HepG2 (cell line): Measurements from ENCODE around the gene OR8S1. TPM values are rescaled to one million over a fixed set of nuclear protein-coding genes. Genes with fewer than 3 reads are reported as not detected.

ENCODE experiments used
- ATAC-seq: fragments of 200-7000 bp; cut with Tn5 transposase; 3 replicates; pipeline ENCODE4 v1.9.1; 2020; ENCODE audit warnings: mild to moderate bottlenecking, moderate library complexity
- Bru-seq: library from RNA; stranded (reverse); fragments of 400-500 nt; gene quantifications from one replicate; lab custom pipeline; 2021; lab: Mats Ljungman, UMichigan
- BruChase-seq, 2 experiments: library from RNA; stranded (reverse); fragments of 400-500 nt; gene quantifications; one replicate each; lab custom pipeline; 2021; lab: Mats Ljungman, UMichigan
- BruUV-seq: library from RNA; stranded (reverse); fragments of 400-500 nt; replicated peaks from 2 replicates; lab custom pipeline; 2021; lab: Mats Ljungman, UMichigan
- CTCF ChIA-PET: fragments of 300-600 bp; formaldehyde crosslinking; extraction: SDS; loops from one replicate; lab custom pipeline; 2021; ENCODE audit warnings: low total read pairs, inconsistent platforms, low intra/inter-chr PET ratio; lab: Yijun Ruan, JAX
- POLR2A ChIA-PET: fragments of 350-600 bp; sonication (Branson Sonifier 250); formaldehyde crosslinking; loops from one replicate; lab custom pipeline; 2020; ENCODE audit warnings: antibody characterized with exemption, inconsistent platforms; lab: Yijun Ruan, JAX
- DNase-seq: peaks from one replicate; pipeline ENCODE4 v3.0.0-alpha.2; 2015; ENCODE audit warnings: low spot score
- FAIRE-seq: peaks from 3 replicates; lab custom pipeline; 2011; peaks lifted over from hg19 to GRCh38; lab: Jason Lieb, UNC
- H2AFZ ChIP-seq: one replicate; pipeline ENCODE4 v1.6.1; 2011; ENCODE audit warnings: low read length, inconsistent platforms
- H3K27ac ChIP-seq: fragments of 300-600 bp; 3 replicates; pipeline ENCODE4 v1.8.0; 2011; ENCODE audit warnings: mixed run types, mild to moderate bottlenecking, mixed read lengths, low read length, inconsistent platforms; ENCODE audit not compliant: insufficient read depth; ENCODE audit errors: extremely low read length
- H3K27me3 ChIP-seq, 2 experiments: fragments of 200-600 bp in 1 of 2; 2 replicates in 1 of 2; 3 replicates in 1 of 2; pipeline versions ENCODE4 v1.6.0 to v1.8.0; 2011; ENCODE audit warnings: low read length in 2 of 2, mild to moderate bottlenecking in 2 of 2, moderate library complexity in 2 of 2, inconsistent platforms in 1 of 2; ENCODE audit not compliant: insufficient read depth in 2 of 2, control insufficient read depth in 1 of 2
- H3K36me3 ChIP-seq, 2 experiments: fragments of 200-600 bp in 1 of 2; replicated peaks in 1 of 2; 2 replicates in 1 of 2; 3 replicates in 1 of 2; pipeline versions ENCODE4 v1.5.1 to v1.8.0; 2011; ENCODE audit warnings: low read length in 2 of 2, inconsistent platforms in 1 of 2; ENCODE audit not compliant: insufficient read depth in 2 of 2, control insufficient read depth in 1 of 2
- H3K4me1 ChIP-seq: 2 replicates; pipeline ENCODE4 v1.5.1; 2012; ENCODE audit warnings: low read length, inconsistent platforms; ENCODE audit not compliant: insufficient read depth
- H3K4me2 ChIP-seq: 2 replicates; pipeline ENCODE4 v1.6.0; 2011; ENCODE audit warnings: low read depth, low read length, inconsistent platforms
- H3K4me3 ChIP-seq, 3 experiments: fragments of 200-600 bp in 1 of 3; sonication (generic), shearing (Covaris generic) in 1 of 3; replicated peaks in 1 of 3; 2 replicates each; pipeline ENCODE4 v1.5.1; 2011 to 2016; ENCODE audit warnings: low read length in 3 of 3, inconsistent platforms in 2 of 3, low read depth in 2 of 3, mild to moderate bottlenecking in 2 of 3, control low read depth in 1 of 3, mixed read lengths in 1 of 3; ENCODE audit not compliant: insufficient read depth in 1 of 3
- H3K79me2 ChIP-seq: one replicate; pipeline ENCODE4 v1.6.1; 2011; ENCODE audit warnings: low read length, inconsistent platforms; ENCODE audit not compliant: insufficient read depth
- H3K9ac ChIP-seq: 2 replicates; pipeline ENCODE4 v1.6.0; 2011; ENCODE audit warnings: mild to moderate bottlenecking, low read depth, low read length, inconsistent platforms; ENCODE audit not compliant: insufficient read depth
- H3K9me3 ChIP-seq: 2 replicates; pipeline ENCODE4 v1.5.1; 2012; ENCODE audit warnings: mild to moderate bottlenecking, low read length
- H4K20me1 ChIP-seq: 2 replicates; pipeline ENCODE4 v1.6.0; 2011; ENCODE audit warnings: inconsistent platforms, mild to moderate bottlenecking, low read length, moderate library complexity; ENCODE audit not compliant: insufficient read depth
- FOXC1 ChIP-seq: sonication (generic); formaldehyde crosslinking; IDR thresholded peaks from 2 replicates; pipeline ENCODE4 v1.8.0; 2022; ENCODE audit warnings: mild to moderate bottlenecking, missing genetic modification reagents, borderline replicate concordance
- NR3C1 ChIP-seq: sonication (generic); formaldehyde crosslinking; IDR thresholded peaks from 2 replicates; pipeline ENCODE4 v1.4.0; 2020; ENCODE audit warnings: missing genetic modification reagents
- SRF ChIP-seq: IDR thresholded peaks from 2 replicates; pipeline ENCODE4 v1.6.1; 2011; ENCODE audit warnings: mild to moderate bottlenecking, low read depth, low read length, moderate library complexity
- whole genome bisulfite sequencing: methylation state at CpG from one replicate; pipeline ENCODE4 v1.1.6; 2017; ENCODE audit warnings: low lambda C conversion rate; 5-methylcytosine and 5-hydroxymethylcytosine counted together
- in situ Hi-C: cut with HindIII; loops from 2 replicates; pipeline ENCODE4 v1.10.0; 2017; ENCODE audit warnings: low pct_unique_long_range_greater_than_20kb; ENCODE audit not compliant: extremely low pct_ligation_motif_present
- intact Hi-C: fragments of 100-400 bp; cut with micrococcal nuclease; formaldehyde crosslinking; loops from one replicate; pipeline ENCODE4 v1.10.0; 2022; ENCODE audit not compliant: unreplicated experiment
- long read RNA-seq, 2 experiments: library from RNA in 1 of 2; library from polyadenylated mRNA in 1 of 2; stranded (forward) in 1 of 2; unstranded in 1 of 2; transcript quantifications; one replicate each; pipeline ENCODE4 v2.0.0, GENCODE V29; 2019 to 2022
- polyA minus RNA-seq, 3 experiments: library from RNA; depleted of rRNA, polyadenylated mRNA; stranded (reverse); fragments of >200 nt; gene quantifications; 2 replicates each; pipeline ENCODE4 v1.2.3, GENCODE V29; 2011; ENCODE audit warnings: low replicate concordance in 1 of 3
- polyA plus RNA-seq, 8 experiments: library from polyadenylated mRNA; depleted of rRNA in 3 of 8; stranded (reverse) in 7 of 8; unstranded in 1 of 8; fragments of >200 nt; fragmentation: Illumina TruSeq in 4 of 8; extraction: Trizol in 4 of 8; gene quantifications; 2 replicates each; pipeline versions ENCODE4 v1.2.1 to v1.2.3, GENCODE V29; 2011 to 2016; ENCODE audit warnings: low read depth in 4 of 8, missing spikeins in 1 of 8, mixed read lengths in 1 of 8; ENCODE audit not compliant: insufficient read depth in 1 of 8
- total RNA-seq, 5 experiments: library from RNA; depleted of rRNA; stranded (reverse); fragments of >200 nt; fragmentation: Illumina TruSeq; extraction: Trizol; gene quantifications; 2 replicates each; pipeline ENCODE4 v1.2.3, GENCODE V29; 2016; ENCODE audit warnings: low read depth in 1 of 5
- TF ChIP-seq, protein P1 (sequence below): sonication (generic); formaldehyde crosslinking; IDR thresholded peaks from 2 replicates; pipeline ENCODE4 v1.8.0; 2022; ENCODE audit warnings: low read depth, missing genetic modification reagents

The OR8S1 gene
- total RNA-seq (2016; rRNA removed; fragmentation: Illumina TruSeq; extraction: Trizol) (not detected in 2 replicates), polyA plus RNA-seq (2011; rRNA removed) (not detected in 2 replicates), polyA minus RNA-seq (2011; rRNA and poly(A)+ RNA removed; ENCODE audit: low replicate concordance) (not detected in 2 replicates), Bru-seq, nascent RNA (not detected), BruChase-seq, experiment 1, labeled RNA remaining after a 6-hour chase (not detected), BruChase-seq, experiment 2, labeled RNA remaining after a 2-hour chase (not detected)
- total RNA-seq (2016; cell fraction: cytosol; rRNA removed; fragmentation: Illumina TruSeq; extraction: Trizol; ENCODE audit: low read depth) = not detected in 2 replicates
- not detected in 2 replicates for total RNA-seq (2016; cell fraction: insoluble cytoplasmic fraction; rRNA removed; fragmentation: Illumina TruSeq; extraction: Trizol)
- not detected in 2 replicates for total RNA-seq (2016; cell fraction: membrane; rRNA removed; fragmentation: Illumina TruSeq; extraction: Trizol)
- total RNA-seq (2016; cell fraction: nucleus; rRNA removed; fragmentation: Illumina TruSeq; extraction: Trizol) = not detected in 2 replicates
- polyA plus RNA-seq (2011; cell fraction: cytosol; rRNA removed) = not detected in 2 replicates
- not detected in 2 replicates for polyA plus RNA-seq (2011; cell fraction: nucleus; rRNA removed)
- polyA plus RNA-seq (2012) = not detected in 2 replicates
- polyA plus RNA-seq (2016; cell fraction: cytosol; fragmentation: Illumina TruSeq; extraction: Trizol; ENCODE audit: low read depth) = not detected in 2 replicates
- polyA plus RNA-seq (2016; cell fraction: insoluble cytoplasmic fraction; fragmentation: Illumina TruSeq; extraction: Trizol; ENCODE audit: low read depth) = not detected in 2 replicates
- not detected in 2 replicates for polyA plus RNA-seq (2016; cell fraction: membrane; fragmentation: Illumina TruSeq; extraction: Trizol; ENCODE audit: low read depth)
- not detected in 2 replicates for polyA plus RNA-seq (2016; cell fraction: nucleus; fragmentation: Illumina TruSeq; extraction: Trizol; ENCODE audit: insufficient read depth, low read depth)
- not detected in 2 replicates for polyA minus RNA-seq (2011; cell fraction: cytosol; rRNA and poly(A)+ RNA removed)
- polyA minus RNA-seq (2011; cell fraction: nucleus; rRNA and poly(A)+ RNA removed) = not detected in 2 replicates
- long read RNA-seq, experiment 1 = 0 reads
- long read RNA-seq, experiment 2 = 0 reads

DNA sequence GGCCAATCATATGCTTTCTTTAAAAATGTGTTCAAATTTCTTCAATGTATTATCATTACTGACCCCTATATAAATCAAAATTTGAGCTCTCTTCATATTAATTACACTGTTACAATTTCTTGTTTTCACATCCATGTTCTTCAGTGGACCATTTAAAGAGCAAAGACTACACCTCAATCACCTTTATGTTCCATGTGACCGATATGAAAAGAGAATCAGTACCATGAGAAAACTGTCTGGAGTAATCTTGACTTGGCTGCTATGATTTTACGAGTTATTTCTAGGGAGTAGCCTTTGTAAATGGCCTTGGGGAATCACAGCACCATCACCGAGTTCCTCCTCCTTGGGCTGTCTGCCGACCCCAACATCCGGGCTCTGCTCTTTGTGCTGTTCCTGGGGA is at the start of gene OR8S1:
Gene OR8S1 (plus strand): TSS at position 301 of the 400 bp plus-strand sequence. CDS start 0 bp downstream, at position 301.
- H3K36me3 ChIP-seq = no peaks in the 10 kb centered on the region
- no peak within 1 kb of the TSS for H3K27ac ChIP-seq
- no peaks in the 10 kb centered on the region for H4K20me1 ChIP-seq
- no peak within 1 kb of the TSS for H3K9ac ChIP-seq
- no peak within 1 kb of the TSS for H3K4me2 ChIP-seq
- intact Hi-C loops = no loop called here
- H3K4me1 ChIP-seq = no peaks in the 10 kb centered on the region
- no peaks in the 10 kb centered on the region for H3K79me2 ChIP-seq
- BruUV-seq = no TSS peak
- H2AFZ ChIP-seq = no peak within 1 kb of the TSS
- TF ChIP-seq SRF (no peak), NR3C1 (no peak), FOXC1 (CRISPR knock-in tag) (no peak)
- TF ChIP-seq, protein P1, sequence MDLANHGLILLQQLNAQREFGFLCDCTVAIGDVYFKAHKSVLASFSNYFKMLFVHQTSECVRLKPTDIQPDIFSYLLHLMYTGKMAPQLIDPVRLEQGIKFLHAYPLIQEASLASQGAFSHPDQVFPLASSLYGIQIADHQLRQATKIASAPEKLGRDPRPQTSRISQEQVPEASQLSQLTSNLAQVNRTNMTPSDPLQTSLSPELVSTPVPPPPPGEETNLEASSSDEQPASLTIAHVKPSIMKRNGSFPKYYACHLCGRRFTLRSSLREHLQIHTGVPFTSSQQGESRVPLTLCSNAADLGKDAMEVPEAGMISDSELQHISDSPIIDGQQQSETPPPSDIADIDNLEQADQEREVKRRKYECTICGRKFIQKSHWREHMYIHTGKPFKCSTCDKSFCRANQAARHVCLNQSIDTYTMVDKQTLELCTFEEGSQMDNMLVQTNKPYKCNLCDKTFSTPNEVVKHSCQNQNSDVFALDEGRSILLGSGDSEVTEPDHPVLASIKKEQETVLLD (CRISPR knock-in tag) = no peak
- ATAC-seq (no peak), DNase-seq (no peak), FAIRE-seq (no peak)
- POLR2A ChIA-PET = no interaction called here
- CTCF ChIA-PET = no interaction called here
- H3K27me3 ChIP-seq = peaks cover 4 to 12% of the 10 kb centered on the region in 2 experiments; a peak in 3 of 5 replicates
- 9% methylated on average over 3 of the region's 5 CpGs for WGBS
- H3K9me3 ChIP-seq = no peaks in the 10 kb centered on the region
- in situ Hi-C loops = no loop called here
- no peak within 1 kb of the TSS for H3K4me3 ChIP-seq
